Renal pelvis (tissue), 3 donors: ENCODE data around the gene SNAP25. TPM values are rescaled to one million over a fixed set of nuclear protein-coding genes. Genes with fewer than 3 reads are reported as not detected.

Source experiments
- polyA plus RNA-seq, 3 donors: library from polyadenylated mRNA; unstranded; fragments of 120-200 nt; gene quantifications; one replicate each; pipeline ENCODE4 v1.2.1, GENCODE V29; 2013; ENCODE audit not compliant: insufficient read length in 3 of 3

SNAP25 gene
- polyA plus RNA-seq, 3 donors: 6.1 to 6.7 (median 6.6) TPM

Other genes starting within 250 kb of the SNAP25 start
- gene ANKEF1, start 183.8 kb upstream of the SNAP25 start, polyA plus RNA-seq: 1 to 10 TPM; 8.1 to 9.8 (median 8.6) TPM
- gene MKKS, start 215.4 kb downstream of the SNAP25 start, polyA plus RNA-seq: 10 to 100 TPM; 26.5 to 34.5 (median 32.4) TPM
- gene SLX4IP, start 216.5 kb downstream of the SNAP25 start, polyA plus RNA-seq: 10 to 100 TPM in 2 of 3 donors, 1 to 10 TPM in 1; 5.9 to 11.2 (median 10.7) TPM